Suprapubic skin (tissue), 3 donors: ENCODE data around the gene GRIK3.

Source experiments
- POLR2AphosphoS5 ChIP-seq, 3 donors: sonication (generic); formaldehyde crosslinking; IDR thresholded peaks; one replicate each; pipeline ENCODE4 v1.6.1; 2017; ENCODE audit warnings: antibody characterized with exemption in 3 of 3
- TF ChIP-seq, protein P1 (sequence below), 2 donors: fragments of 200-600 bp in 1 of 2; fragments of 450-650 bp in 1 of 2; sonication (generic) in 1 of 2; IDR thresholded peaks; one replicate each; pipeline ENCODE4 v1.5.1; 2016 to 2019; ENCODE audit warnings: antibody characterized with exemption in 2 of 2, mild to moderate bottlenecking in 1 of 2, moderate library complexity in 1 of 2

DNA sequence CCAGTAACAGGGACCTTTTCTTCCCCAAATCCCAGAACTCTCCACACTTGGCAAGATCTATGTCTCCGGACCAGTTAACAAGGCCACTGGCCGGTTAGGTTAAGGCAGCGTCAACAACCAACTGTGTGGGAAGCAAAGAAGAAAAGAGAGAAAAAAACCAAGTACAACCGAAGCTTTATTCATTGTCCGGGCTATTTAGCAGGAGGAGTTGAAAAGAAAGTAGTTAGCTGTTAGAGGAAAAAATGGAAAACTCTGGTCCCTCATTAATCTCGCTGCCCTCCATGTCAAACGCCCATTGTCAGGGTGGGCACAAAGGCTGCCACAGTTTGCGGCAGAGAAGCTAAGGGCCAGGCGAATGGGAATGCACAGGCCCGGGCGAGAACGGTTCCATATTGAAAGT lies 49.3 kb upstream of the GRIK3 start:
- TF ChIP-seq POLR2AphosphoS5 (IDR thresholded peaks at IDR 0.05), result no peak
- TF ChIP-seq, protein P1, sequence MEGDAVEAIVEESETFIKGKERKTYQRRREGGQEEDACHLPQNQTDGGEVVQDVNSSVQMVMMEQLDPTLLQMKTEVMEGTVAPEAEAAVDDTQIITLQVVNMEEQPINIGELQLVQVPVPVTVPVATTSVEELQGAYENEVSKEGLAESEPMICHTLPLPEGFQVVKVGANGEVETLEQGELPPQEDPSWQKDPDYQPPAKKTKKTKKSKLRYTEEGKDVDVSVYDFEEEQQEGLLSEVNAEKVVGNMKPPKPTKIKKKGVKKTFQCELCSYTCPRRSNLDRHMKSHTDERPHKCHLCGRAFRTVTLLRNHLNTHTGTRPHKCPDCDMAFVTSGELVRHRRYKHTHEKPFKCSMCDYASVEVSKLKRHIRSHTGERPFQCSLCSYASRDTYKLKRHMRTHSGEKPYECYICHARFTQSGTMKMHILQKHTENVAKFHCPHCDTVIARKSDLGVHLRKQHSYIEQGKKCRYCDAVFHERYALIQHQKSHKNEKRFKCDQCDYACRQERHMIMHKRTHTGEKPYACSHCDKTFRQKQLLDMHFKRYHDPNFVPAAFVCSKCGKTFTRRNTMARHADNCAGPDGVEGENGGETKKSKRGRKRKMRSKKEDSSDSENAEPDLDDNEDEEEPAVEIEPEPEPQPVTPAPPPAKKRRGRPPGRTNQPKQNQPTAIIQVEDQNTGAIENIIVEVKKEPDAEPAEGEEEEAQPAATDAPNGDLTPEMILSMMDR (IDR thresholded peaks at IDR 0.05), result no peak
